Activated T-cell treated with anti-CD3 and anti-CD28 coated beads for 1 hour (primary cell): ENCODE results near the gene DNAAF8.
A peak's percentile ranks its signal among the peaks of the same experiment; 100 is the strongest.
"Not testable (repeated sequence)": the region's sequence is repeated elsewhere in the genome, so short reads cannot be mapped to it uniquely, and the experiment has no call there.

Experiments used
- DNase-seq: peaks from one replicate; pipeline ENCODE4 v3.0.0-alpha.2; 2020; ENCODE audit warnings: low read depth

DNAAF8 gene

GRCh38 chr16:4723071-4723767, 11.1 kb upstream of the DNAAF8 start:
- DNase-seq = no peak

- no peak for DNase-seq
Observed at GRCh38 chr16:4724661-4725270, 9.6 kb upstream of the DNAAF8 start.

GRCh38 chr16:4726616-4727015, 7.7 kb upstream of the DNAAF8 start:
- DNase-seq = no peak

- DNase-seq = no peak
Observed at GRCh38 chr16:4728676-4729075, 5.7 kb upstream of the DNAAF8 start.

- DNase-seq = no peak
Observed at GRCh38 chr16:4729876-4730275, 4.5 kb upstream of the DNAAF8 start.

- no peak for DNase-seq
Observed at GRCh38 chr16:4733211-4733742, 1.1 kb upstream of the DNAAF8 start.

GRCh38 chr16:4733747-4734062, 632 bp upstream of the DNAAF8 start:
- DNase-seq = peak; percentile 6

GRCh38 chr16:4734730-4735535, 596 bp downstream of the DNAAF8 start:
- DNase-seq = peak; percentile 93

- DNase-seq = no peak
Observed at GRCh38 chr16:4736546-4736945, 2.2 kb downstream of the DNAAF8 start.

GRCh38 chr16:4737545-4737944, 3.2 kb downstream of the DNAAF8 start:
- DNase-seq = no peak

- DNase-seq = not testable (repeated sequence)
Observed at GRCh38 chr16:4738370-4738769, 4.0 kb downstream of the DNAAF8 start.

GRCh38 chr16:4743226-4743878, 9.0 kb downstream of the DNAAF8 start:
- DNase-seq = no peak

GRCh38 chr16:4744555-4745273, 10.4 kb downstream of the DNAAF8 start:
- DNase-seq = no peak

- DNase-seq = no peak
Observed at GRCh38 chr16:4745274-4745569, 10.9 kb downstream of the DNAAF8 start.

- no peak for DNase-seq
Observed at GRCh38 chr16:4746215-4746614, 11.9 kb downstream of the DNAAF8 start.

- DNase-seq = no peak
Observed at GRCh38 chr16:4746991-4747574, 12.7 kb downstream of the DNAAF8 start.

- DNase-seq = no peak
Observed at GRCh38 chr16:4747906-4748681, 13.8 kb downstream of the DNAAF8 start.

- DNase-seq = no peak
Observed at GRCh38 chr16:4748682-4749411, 14.5 kb downstream of the DNAAF8 start.

GRCh38 chr16:4749700-4750257, 15.4 kb downstream of the DNAAF8 start:
- DNase-seq = no peak

GRCh38 chr16:4750896-4751295, 16.6 kb downstream of the DNAAF8 start:
- DNase-seq = no peak
